GM21526 (cell line): Measurements from ENCODE around the gene IL3.

Experiments
- ATAC-seq: cut with Tn5 transposase; IDR thresholded peaks from one replicate; pipeline ENCODE4 v1.9.1; 2021; ENCODE audit warnings: moderate library complexity; ENCODE audit not compliant: unreplicated experiment, low FRiP score

Gene IL3

DNA sequence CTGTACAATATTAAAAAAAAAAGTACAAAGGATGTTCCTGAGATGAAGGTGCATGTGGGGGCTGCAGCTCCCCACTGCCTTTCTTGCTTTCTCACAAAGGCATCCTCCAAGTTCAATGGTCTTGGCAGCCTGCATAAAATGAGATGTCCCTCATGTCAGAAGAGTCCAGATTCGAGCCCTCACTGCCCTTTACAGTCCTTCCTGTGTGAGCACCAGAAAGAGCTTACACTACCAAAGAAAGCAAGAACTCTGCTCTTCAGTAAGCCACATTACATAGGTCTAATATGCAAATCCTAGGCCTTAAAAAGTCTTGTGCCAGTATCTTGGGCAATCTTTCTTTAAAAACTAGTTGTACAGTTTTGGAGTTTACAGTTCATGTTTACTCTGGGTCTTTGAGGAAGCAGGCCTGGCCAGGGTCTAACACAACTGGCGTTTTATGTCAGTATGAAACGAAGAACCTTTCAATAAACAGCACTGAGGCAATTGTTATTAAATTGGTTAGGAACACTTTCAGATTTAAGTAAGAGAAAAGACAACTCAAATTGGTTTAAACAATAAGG is 49.1 kb downstream of the IL3 start:
- ATAC-seq, result no peak

DNA sequence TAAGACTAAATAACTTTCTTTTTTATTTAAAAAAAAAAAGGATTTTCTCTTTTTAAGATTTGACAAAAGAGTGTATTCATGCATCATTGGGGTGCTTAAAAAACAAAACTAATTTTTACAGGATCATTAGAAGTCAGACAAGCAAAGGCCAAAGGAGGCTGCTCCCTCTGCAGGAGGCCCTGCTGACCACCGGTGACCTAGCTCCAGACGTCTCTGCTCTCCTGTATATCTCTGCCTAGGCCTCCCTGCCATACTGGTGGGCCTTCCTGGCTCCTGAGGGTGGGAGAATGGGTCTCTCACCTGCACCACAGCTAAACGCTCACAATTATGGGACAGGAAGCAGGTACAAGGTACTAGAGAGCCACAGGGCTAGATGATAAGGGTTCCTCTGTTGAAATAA is 49.7 kb downstream of the IL3 start:
- ATAC-seq, result no peak

DNA sequence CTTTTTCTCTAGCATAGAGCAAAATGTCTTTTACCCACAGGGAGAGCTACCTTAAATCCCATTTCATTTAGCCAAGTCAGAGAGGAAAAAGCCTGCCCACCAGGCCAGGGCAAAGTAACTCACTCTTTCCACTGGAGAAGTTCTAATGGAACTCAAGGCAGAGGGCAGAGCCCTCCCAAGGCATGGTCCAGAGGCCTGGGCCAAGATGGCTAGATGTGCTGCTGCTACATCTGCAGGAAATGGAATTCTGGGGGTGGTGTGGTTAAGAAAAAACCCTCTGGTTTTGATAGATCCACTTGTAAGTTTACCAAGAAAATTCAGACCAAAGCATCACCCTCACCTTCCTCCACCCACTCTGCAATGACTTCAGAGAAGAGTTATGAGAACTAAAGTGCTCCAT is 50.5 kb downstream of the IL3 start:
- ATAC-seq, result no peak

DNA sequence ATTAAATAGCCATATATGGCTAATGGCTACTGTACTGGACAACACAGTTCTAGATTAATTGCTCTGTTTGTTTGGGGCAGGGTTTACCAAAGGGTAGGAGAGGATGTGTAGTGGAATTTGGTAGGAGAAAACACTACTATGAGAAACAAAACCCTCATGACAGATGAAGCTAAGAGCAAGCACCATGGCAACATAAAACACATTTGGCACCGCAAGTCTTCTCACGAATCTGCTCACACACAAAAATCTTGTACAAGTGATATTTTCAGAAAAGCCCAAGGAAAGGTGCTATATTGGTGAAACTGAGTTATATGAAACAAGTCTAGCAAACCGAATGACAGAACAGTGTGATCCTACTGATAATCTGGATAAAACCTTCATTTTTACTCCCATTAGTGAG is 51.7 kb downstream of the IL3 start:
- no peak for ATAC-seq
